Fibroblast of skin of left quadriceps (primary cell): ENCODE results near the gene GARIN5A.
"Not testable (repeated sequence)": the region's sequence is repeated elsewhere in the genome, so short reads cannot be mapped to it uniquely, and the experiment has no call there.

Experiments used
- DNase-seq, 2 experiments: peaks; one replicate each; pipeline ENCODE4 v3.0.0-alpha.2; 2013; ENCODE audit warnings: low read depth in 2 of 2

The GARIN5A gene

DNA sequence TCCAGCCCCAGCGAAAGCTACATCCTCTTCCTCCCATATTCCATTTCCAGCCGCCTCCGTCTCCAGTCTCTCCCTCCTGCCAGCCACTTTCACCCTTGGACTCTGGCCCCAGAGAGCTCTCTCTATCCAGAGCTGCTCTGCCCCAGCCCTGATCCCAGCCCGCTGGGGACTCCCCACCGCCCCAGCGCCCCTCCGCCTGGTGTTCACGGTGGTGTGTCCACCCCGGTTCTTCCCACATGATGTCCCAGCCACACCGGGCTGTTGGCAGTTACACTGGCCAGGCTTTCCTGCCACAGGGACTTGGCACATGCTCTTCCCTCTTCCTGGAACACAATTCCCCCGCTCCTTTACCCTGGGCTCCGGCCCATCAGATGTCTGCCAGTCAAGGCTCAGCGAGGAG is 11.6 kb downstream of the GARIN5A start:
- DNase-seq, result no peak

DNA sequence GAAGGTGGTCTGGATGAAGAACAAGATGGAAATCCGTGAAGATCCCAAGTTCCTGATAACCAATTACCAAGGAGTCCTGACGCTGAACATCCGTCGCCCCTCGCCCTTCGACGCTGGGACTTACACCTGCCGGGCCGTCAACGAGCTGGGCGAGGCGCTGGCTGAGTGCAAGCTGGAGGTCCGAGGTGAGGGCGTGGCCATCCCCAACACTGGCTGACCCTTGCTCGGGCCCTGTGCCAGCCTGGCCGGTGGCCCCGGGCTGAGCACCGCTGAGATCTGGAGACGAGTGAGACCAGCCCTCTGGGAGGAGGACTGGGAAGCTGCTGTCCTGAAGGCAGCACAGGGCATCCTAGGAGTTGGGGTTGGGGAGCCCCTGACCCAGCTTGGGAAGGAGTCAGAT is 12.3 kb downstream of the GARIN5A start:
- no peak for DNase-seq

DNA sequence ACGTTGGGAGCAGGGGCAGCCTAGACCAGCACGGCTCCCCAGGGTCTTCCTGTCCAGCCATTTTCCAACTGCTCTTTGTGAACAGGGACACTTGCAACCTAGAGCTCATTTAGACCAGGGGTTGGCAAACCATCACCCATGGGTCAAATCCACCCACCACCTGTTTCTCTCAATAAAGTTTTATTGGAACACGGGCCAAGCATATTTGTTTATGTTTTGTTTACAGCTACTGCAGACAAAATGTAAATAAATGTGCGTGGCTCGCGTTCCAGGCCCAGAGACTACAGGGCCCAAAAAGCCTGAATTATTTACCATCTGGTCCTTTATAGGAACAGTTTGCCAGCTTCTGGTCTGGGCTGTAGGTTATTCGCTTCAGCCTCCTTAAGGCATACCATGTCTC is 13.7 kb downstream of the GARIN5A start:
- DNase-seq, result no peak

DNA sequence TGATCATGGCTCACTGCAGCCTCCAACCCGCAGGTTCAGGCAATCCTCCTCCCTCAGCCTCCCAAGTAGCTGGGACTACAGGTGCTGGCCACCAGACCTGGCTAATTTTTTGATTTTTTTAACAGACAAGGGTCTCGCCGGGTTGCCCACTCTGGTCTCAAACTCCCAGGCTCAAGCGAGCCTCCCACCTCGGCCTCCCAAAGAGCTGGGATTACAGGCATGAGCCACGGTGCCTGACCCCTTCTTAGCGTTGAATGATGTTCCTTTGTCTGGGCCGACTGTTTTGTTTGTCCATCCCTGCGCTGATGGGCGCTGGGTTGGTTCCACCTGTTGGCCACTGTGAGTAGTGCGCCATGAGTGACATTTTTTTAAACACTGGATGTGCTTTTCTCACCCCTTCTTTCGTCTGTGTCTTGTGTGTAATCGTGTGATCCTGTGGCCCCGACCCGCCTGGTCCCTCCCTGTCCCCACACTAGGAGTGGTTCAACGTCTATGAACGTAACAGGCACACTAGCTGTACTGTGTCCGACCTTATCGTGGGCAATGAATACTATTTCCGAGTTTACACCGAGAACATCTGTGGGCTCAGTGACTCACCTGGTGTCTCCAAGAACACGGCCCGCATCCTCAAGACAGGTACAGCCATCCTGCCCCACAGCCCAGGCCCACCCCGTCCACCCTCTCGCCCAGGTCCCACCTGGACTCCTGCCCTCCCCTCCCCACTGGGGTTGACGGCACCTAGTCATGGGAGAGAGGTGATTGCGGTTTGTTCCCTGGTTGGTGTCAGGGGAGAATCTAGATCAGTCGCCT is 15.4 kb downstream of the GARIN5A start:
- DNase-seq, result peak in 1 of 2 experiments; percentile 16

DNA sequence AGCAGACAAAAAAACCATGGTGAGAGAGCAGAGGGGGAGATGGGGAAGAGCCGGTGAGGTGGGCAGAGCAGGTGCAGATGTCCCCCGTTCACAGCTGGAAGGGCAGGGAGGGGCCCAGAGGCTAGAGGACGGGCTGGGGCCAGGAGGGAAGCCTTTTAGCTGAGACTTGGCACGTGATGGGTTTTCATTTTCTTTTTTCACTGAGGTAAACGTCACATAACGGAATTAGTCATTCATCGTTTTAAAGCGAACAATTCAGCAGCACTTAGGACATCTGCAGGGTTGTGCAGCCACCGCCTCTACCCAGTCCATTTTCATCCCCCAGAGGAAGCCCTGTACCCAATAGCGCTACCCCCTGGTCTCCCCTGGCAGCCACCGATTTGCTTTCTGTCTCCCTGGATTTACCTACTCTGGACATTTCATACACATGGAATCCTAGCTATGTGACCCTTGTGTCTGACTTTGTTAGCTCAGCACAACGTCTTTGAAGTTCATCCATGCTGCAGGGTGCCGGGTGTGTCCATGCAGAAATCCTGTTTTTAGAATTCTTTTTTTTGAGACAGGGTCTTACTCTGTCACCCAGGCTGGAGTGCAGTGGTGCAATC is 16.4 kb downstream of the GARIN5A start:
- DNase-seq, result no peak

DNA sequence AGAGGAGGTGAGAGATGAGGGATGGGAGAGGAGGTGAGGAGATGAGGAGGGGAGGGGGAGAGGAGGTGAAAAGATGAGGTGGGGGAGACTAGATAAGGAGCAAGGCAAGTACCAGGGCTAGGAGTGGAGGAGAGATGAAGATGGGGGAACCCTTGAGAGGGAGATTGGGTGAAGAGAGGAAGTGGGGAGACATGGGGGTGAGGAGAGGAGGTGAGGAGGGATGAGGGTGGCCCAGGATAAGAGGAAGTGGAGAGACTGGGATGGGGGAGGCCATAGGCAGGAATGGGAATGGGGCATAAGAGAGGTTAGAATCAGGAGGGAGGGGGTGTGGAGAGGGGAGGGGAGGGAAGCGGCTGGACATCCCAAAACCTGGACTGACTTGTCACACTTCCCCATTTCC is 17.0 kb downstream of the GARIN5A start:
- no peak for DNase-seq

DNA sequence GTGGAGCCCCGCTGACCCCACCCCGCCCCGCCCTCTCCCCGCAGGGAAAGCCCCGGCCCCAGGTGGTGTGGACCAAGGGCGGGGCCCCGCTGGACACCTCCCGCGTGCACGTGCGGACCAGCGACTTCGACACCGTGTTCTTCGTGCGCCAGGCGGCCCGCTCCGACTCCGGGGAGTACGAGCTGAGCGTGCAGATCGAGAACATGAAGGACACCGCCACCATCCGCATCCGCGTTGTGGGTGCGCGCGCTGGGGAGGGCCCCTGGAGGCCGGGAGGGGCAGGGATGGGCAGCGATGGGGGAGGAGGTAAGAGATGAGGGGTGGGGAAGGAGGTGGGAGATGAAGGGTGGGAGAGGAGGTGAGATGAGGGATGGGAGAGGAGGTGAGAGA is 17.6 kb downstream of the GARIN5A start:
- no peak for DNase-seq

DNA sequence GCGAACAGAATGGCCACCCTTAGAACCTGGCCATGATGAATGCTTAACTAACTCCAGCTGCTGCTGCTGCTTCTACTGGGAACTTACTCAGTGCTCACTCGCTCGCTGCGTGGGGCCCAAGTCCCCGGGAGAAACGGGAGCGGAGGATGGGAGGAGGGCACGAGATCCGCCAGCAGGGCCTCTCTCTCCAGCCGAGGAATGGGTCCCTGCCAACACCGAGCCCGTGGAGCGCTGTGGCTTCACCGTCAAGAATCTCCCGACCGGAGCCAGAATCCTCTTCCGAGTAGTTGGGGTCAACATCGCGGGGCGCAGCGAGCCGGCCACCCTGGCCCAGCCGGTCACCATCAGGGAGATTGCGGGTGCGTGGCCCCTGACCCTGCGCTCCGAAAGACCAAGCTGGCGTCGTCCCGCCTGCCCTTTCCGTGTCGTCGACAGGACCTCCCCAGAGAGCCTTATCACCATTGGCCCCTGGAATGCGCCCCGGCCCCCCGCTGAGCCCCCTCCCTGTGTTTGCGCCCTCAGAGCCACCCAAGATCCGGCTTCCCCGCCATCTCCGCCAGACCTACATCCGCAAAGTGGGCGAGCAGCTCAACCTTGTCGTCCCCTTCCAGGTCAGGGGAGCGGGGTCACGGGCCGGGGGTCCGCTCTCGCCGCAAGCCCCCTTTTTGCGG is 18.1 kb downstream of the GARIN5A start:
- no peak for DNase-seq

DNA sequence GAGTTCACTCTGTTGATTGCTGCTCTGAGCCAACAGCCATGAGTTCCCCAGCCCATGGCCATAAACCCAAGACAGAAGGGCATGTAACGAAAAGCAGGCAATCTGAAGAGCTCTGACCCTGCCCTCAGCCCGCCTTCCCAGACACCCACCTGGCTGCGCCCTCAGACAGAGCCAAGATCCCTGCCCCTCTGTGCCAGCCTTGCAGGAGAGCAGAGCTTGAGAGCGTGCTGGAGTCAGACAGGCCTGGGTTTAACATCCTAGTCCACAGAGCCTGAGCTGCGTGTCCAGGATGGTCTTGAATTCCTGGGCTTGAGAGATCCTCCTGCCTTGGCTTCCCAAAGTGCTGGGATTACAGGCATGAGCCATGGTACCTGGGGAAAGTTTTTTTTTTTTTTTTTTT is 19.3 kb downstream of the GARIN5A start:
- DNase-seq, result no peak

DNA sequence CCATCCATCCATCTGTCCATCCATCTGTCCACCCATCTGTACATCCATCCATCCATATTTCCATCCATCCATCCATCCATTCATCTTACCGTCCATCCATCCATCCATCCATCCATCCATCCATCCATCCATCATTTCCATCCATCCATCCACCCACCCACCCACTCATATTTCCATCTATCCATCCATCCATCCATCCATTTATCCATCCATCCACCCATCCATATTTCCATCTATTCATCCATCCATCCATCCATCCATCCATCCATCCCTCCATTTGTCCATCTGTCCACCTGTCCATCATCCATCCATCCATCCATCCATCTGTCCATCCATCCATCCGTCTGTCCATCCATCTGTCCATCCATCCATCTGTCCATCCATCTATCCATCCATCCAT is 20.7 kb downstream of the GARIN5A start:
- no peak for DNase-seq

DNA sequence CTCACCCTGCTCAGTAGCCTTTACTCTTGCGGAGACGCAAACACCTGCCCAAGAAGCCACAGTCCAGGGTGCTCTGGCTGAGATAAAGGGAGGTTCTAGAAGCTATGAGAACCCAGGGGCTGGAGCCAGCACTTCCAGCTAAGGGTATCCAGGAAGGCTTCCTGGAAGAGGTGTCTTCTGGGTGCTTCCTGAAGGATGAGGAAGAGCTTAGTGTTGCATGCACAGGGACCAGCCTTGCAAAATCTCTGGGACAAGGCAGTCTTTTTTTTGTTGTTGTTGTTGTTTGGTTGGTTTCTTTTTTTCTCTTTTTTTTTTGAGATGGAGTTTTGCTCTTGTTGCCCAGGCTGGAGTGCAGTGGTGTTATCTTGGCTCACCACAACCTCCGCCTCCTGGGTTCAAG is 23.4 kb downstream of the GARIN5A start:
- DNase-seq, result no peak

DNA sequence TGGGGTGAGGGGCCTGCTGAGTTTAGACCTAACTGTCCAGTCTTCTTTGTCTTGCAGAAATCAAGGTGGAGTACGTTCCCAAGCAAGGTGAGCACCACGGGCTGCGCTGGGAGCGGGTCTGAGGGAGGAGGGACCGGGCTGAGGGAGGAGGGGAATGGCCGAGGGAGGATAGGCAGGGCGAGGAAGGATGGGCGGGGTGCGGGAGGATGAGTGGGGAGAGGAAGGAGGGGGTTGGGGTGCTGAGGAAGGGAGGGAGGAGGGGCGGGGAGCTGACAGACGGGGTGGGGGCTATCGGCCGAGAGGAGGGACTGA is 25.5 kb downstream of the GARIN5A start:
- DNase-seq, result no peak

DNA sequence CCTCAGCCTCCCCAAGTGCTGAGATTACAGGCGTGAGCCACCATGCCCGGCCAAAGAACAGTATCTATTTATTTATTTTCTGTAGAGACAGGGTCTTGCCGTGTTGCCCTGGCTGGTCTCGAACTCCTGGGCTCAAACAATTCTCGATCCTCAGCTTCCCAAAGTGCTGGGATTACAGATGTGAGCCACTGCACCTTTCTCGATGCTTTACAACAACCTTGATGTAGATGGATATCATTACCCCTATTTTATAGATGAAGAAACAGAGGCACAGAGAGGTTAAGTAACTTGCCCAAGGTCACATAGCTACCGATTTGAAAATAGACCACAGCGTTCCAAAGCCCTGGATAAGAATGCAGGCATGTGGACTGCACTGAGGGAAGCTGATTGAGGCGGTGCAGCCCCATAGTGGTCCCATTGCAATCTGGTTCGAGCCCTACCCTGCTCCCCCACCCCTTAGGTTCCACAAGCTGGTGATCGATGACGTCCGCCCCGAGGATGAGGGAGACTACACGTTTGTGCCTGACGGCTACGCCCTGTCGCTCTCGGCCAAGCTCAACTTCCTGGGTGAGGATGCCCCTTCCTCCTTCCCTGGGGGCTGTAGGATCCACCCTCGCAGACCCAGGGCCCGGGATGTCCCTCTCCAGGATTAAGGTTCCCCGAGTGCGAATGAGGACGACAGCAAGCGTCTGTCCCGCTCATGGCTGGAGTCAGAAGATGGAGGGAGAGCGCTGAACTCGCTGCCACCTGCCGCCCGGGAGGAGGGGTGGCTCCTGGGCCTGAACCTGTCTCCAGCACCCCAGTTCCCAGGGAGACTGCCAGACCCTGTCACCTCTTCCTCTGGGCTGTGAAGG is 26.1 kb downstream of the GARIN5A start:
- no peak for DNase-seq

DNA sequence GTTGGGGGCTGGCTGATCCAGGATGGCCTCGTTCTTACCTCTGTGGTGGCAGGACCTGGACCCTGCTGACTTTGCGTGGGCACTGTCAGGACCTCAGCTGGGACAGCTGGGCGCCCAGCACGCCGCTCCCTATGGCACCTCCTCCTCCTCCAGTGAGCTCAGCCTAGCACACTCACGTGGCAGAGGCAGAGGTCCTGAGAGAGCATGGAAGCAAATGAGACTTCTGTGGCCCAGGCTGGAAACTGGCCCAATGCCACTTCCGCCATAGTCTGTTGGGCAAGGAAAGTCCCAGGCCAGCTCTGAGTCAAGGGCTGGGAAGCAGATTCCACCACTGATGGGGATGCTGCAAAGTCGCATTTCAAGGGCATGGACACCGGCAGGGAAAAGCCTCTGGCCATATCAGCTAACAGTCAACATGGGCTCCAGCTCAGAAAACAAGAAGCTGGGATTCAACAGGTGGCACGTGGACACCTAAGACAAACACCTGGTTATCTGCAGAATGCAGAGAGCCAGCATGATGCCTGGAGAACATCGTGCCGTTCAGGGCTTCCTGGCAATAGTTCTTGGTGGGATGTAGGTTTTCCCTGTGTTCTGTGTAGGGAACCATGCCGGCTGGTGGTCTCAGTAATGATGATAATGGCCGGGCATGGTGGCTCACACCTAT is 27.3 kb downstream of the GARIN5A start:
- DNase-seq, result no peak

DNA sequence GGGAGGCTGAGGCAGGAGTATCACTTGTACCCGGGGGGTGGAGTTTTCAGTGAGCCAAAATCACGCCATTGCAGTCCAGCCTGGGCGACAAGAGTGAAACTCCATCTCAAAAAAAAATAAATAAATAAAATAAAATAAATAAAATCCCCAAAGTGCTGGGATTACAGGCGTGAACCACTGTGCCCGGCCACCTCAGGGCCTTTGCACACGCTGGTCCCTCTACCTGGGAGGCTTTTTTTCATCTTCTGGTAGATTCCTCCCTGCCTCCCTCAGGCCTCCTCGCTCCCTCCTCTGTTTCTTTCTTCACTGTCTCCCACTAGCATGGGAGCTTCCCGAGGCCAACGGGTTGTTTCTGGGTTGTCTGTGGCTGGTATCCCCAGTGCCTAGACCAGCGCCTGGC is 28.9 kb downstream of the GARIN5A start:
- DNase-seq, result no peak

DNA sequence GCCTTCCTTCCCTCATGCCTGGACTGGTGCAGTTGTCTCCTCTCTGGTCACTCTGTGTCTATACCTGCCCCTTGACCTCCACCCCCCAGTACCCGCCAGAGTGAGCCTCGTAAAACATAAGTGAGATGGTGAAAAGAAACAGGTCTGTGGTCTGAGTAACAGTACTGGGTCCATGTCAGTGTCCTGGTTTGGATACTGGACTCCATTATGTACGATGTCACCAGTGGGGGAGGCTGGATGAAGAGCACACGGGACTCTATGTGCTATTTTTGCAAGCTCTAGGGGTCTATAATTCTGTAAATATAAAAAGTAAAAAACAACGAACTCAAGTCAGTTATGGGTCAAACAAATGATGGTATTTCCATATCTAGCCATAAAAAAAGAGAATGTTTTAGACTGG is 29.6 kb downstream of the GARIN5A start:
- DNase-seq, result no peak

DNA sequence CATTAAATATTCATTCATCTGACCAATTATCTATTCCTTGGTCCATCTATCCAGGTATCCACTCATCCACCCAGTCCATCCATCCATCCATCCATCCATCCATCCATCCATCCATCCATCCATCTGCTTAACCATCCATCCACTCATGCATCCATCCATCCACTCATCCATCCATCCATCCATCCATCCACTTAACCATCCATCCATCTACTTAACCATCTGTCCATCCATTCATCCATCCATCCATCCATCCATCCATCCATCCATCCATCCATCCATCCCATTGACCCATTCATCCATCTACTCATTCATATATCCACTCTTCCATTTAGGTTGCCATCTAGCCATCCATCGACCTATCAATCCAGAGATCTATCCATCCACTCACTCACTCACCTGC is 32.6 kb downstream of the GARIN5A start:
- DNase-seq, result no peak

DNA sequence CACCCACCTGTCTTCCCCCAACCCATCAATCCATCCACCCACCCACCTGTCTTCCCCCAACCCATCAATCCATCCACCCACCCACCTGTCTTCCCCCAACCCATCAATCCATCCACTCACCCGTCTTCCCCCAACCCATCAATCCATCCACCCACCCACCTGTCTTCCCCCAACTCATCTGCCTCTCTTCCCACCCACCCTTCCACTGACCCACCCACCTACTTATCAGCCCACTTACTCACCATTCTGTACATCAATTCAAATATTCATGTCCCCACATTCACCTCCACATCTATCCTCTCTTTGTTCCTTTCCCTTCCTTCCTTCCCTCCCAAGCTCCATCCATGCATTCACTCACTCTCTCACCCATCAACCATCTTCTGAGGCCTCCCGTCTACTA is 37.5 kb downstream of the GARIN5A start:
- DNase-seq, result not testable (repeated sequence)

DNA sequence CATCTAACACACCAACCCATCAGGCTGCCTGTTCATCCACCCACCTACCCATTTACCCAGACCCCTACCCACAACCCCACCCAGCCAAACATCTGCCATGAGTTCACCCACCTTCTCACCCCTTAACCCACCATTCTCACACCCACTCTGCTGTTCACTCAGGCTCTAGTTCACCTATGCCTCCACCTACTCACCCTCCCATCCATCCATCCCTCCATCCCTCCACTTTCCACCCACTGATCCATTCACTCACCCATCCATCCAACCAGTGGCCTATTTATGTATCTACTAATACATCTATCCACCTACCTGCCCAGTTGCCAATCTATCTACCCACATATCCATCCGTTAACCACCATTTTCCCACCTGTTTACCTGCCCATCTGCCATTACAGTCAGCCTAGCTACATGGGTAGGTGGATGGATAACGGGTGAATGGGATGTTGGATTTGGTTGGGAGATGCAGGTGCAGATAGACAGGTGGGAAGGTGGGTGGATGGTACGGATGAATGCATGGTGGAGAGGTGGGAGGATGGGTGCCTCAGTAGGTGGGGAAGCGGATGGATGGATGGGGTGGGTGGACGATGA is 38.7 kb downstream of the GARIN5A start:
- DNase-seq, result no peak

DNA sequence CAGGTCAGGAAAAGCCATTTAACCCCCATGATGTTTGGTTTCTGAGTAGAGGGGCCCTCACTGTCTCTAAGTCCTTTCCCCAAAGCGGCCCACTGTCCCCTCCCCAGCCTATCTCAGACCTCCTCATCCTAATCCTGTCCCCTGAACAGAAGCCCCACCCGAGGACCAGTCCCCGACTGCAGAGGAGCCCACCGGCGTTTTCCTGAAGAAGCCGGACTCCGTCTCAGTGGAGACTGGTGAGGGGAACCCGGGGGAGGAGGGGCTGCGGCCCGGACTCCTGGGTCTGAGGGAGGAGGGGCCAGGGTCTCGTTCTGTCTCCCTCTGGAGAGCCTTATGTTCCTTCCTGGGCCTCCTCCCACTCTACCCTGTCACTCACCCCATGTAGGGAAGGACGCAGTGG is 41.0 kb downstream of the GARIN5A start:
- DNase-seq, result no peak

DNA sequence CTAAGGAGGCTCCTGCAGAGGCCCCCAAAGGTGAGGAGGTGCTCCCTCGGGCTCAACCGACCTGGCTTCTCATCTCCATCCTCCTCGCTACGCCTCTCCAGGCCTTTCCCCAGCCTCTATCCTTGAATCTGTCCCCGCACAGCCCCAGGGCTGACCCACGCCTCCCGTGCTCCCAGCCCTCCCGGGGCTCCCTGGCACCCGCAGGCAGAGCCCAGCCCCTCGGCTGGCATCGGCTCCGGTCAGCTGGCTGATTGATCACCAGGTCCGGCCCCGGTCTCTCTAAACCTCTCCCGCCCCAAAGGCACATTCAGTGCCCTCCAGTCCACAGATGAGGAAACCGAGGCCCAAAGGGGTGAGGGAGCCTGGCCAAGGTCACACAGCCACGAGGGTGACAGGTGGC is 41.4 kb downstream of the GARIN5A start:
- no peak for DNase-seq
